Transverse colon (tissue), 4 donors: Measurements from ENCODE around the gene ID1.
"Not testable (repeated sequence)": the region's sequence is repeated elsewhere in the genome, so short reads cannot be mapped to it uniquely, and the experiment has no call there.

Experiments used
- EP300 ChIP-seq: sonication (generic); formaldehyde crosslinking; IDR thresholded peaks from one replicate; pipeline ENCODE4 v1.6.1; 2017; ENCODE audit warnings: antibody characterized with exemption, low read depth
- POLR2AphosphoS5 ChIP-seq, 3 donors: sonication (generic); formaldehyde crosslinking; IDR thresholded peaks; one replicate each; pipeline ENCODE4 v1.6.1; 2016; ENCODE audit warnings: antibody characterized with exemption in 3 of 3
- TF ChIP-seq, protein P1 (sequence below), 5 experiments: fragments of 200-600 bp in 3 of 5; fragments of 450-650 bp in 2 of 5; sonication (generic) in 3 of 5; IDR thresholded peaks; 1 replicate in 2 of 5; 2 replicates in 3 of 5; pipeline ENCODE4 v1.5.1; 2016 to 2017; ENCODE audit warnings: antibody characterized with exemption in 5 of 5, inconsistent platforms in 3 of 5, mild to moderate bottlenecking in 2 of 5, moderate library complexity in 1 of 5

DNA sequence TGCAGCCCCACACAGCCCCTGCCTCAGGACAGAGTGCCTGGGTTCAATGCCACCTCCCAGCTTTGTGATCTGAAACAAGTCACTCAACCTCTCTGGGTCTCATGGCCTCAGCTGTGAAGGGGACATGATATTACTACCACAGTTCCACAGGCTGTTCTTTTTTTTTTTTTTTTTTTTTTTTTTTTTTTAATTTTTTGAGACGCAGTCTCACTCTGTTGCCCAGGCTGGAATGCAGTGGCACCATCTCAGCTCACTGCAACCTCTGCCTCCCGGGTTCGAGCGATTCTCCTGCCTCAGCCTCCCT lies 8.7 kb upstream of the ID1 start:
- TF ChIP-seq EP300; POLR2AphosphoS5 (IDR thresholded peaks at IDR 0.05): not testable (repeated sequence)
- TF ChIP-seq, protein P1, sequence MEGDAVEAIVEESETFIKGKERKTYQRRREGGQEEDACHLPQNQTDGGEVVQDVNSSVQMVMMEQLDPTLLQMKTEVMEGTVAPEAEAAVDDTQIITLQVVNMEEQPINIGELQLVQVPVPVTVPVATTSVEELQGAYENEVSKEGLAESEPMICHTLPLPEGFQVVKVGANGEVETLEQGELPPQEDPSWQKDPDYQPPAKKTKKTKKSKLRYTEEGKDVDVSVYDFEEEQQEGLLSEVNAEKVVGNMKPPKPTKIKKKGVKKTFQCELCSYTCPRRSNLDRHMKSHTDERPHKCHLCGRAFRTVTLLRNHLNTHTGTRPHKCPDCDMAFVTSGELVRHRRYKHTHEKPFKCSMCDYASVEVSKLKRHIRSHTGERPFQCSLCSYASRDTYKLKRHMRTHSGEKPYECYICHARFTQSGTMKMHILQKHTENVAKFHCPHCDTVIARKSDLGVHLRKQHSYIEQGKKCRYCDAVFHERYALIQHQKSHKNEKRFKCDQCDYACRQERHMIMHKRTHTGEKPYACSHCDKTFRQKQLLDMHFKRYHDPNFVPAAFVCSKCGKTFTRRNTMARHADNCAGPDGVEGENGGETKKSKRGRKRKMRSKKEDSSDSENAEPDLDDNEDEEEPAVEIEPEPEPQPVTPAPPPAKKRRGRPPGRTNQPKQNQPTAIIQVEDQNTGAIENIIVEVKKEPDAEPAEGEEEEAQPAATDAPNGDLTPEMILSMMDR (IDR thresholded peaks at IDR 0.05), result not testable (repeated sequence)
